NCI-H1930 (cell line): ENCODE results near the gene PDE8B.
"Not testable (repeated sequence)": the region's sequence is repeated elsewhere in the genome, so short reads cannot be mapped to it uniquely, and the experiment has no call there.

Experiments
- DNase-seq, 2 experiments: peaks; one replicate each; lab custom pipeline; 2025; lab: John Stamatoyannopoulos, UW

Gene PDE8B

DNA sequence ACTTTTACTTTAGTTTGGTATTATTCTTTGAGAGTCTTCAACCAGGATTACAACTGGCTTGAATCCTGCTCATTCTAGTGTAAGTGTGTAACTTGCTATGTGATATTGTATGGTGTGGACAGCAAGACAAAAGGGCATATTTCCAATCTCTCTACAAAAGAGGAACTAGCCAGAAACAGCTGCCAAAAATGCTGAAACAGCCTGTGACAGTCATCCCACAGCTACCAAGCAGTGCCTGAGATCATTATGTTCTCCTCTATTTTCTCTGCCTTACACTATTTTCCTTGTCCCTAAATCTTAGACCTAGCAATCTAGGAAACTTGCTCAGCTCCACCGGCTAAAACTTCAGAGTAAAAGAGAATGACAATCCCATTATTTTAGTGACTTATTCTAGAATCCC, 238.8 kb downstream of the PDE8B start:
- no peak for DNase-seq

DNA sequence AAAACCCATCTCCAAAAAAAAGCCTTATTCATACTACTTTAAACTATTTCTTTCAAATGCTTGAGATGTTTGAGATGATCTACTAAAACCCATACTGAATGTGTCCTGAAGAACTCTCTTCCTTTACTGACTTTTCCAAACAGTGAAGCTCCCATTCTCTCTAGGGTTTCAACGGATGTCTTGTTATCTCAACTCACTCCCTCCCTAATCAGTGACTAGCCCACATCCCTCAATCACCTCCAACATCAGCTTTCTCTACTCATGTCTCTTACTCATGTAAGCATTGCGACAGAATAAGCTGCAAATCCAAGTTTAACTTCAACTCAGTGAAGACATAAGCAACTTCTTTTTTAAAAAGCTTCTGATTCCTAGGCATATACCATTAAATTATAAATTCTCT, 239.5 kb downstream of the PDE8B start:
- DNase-seq: no peak

DNA sequence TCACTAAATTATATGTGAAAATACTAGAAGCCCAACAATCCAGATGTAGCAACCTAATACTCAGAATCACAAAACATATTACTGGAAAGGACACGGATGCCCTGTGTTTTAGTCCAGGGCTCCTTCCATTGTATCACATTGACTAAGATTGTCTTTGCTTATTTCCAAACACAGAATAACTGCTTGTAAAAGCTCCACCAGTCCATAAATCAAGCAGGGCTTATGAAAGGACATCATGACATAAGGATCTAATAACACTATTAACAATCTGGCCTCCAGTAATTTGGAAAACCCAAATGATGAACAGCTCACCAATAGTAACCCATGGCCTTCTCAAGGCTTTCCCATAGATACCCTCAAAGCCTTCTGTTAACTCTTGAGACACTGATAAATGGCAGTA, 241.9 kb downstream of the PDE8B start:
- no peak for DNase-seq

DNA sequence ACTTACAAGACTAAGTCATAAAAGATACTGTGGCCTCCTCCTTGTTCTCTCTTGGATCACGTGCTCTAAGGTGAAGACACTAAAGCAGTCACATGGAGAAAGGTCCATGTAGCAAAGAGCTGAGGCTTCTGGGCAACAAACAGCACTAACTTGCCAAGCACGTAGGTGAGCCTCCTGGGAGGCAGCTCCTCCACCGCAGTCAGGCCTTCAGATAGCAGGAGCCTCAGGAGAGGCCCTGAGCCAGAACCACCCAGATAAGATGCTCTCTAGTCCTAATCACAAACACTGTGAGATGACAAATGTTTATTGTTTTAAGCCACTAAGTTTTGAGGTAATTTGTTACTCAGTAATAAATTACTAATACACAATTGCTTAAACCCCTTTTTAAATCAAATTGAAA, 243.6 kb downstream of the PDE8B start:
- DNase-seq: no peak

DNA sequence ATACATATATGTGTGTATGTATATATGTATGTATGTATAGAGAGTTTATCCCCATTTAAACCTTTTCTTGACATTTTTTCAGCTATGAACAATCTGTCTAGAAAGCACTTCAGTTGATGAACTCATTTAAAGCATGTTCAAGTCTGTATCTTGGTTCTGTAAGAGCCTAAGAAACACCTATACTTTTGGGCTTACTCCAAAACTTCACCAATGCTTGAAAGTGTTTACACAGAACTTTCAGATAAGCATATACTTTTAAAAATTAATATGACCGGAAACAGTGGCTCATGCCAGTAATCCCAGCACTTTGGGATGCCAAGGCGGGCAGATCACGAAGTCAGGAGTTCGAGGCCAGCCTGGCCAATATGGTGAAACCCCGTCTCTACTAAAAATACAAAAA, 250.8 kb downstream of the PDE8B start:
- DNase-seq: no peak

DNA sequence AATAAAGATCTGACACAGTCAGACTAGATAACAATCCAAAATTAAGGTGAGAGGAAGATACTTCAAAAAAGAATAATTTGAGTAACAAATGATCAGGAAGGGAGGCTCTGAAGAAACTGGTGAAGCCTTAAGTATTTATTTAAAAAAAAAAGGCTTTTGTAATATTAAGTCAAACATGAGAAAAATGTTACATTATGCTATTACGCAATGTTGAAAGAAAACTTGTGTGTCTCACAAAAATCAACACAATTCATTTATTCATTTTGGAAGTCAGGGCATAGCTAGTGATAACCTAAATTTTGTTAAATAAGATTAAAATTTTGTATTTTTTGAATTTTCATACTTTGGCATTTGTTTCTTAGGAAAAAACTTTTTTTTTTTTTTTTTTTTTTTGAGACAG, 253.4 kb downstream of the PDE8B start:
- no peak for DNase-seq

DNA sequence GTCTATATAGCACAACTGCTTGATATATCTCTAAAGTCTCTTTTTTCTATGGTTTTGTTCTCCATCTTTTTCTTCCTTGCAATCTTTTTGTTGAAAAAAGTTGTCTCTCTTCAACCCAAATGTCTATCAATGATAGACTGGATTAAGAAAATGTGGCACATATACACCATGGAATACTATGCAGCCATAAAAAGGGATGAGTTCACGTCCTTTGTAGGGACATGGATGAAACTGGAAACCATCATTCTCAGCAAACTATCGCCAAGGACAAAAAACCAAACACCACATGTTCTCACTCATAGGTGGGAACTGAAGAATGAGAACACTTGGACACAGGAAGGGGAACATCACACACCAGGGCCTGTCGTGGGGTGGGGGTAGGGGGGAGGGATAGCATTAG, 258.4 kb downstream of the PDE8B start:
- DNase-seq: not testable (repeated sequence)

DNA sequence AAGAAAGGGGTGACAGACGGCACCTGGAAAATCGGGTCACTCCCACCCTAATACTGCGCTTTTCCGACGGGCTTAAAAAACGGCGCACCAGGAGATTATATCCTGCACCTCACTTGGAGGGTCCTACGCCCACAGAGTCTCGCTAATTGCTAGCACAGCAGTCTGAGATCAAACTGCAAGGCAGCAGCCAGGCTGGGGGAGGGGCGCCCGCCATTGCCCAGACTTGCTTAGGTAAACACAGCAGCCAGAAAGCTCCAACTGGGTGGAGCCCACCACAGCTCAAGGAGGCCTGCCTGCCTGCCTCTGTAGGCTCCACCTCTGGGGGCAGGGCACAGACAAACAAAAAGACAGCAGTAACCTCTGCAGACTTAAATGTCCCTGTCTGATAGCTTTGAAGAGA, 264.6 kb downstream of the PDE8B start:
- DNase-seq: not testable (repeated sequence)
